ENCODE data around the gene CYB561A3.

The CYB561A3 gene

DNA sequence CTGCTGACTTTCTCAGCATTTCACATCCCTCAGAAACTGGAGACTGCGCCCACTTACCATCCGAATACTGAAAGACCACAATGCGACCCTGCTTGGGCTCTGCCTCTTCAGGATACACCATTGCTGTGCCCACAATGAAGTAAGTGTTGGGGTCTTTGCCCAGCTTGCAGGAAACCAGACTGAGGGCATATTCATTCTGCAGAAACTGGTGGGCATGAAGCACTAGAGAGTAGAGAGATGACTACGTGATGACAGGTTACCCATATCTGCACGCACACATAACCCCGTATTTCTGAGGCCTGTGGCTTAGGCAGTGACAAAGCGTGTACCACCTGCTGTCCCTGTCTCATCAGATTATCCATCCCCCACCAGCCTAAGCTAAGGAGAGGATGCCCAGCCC, 51.9 kb downstream of the CYB561A3 start:
- DNase-seq: no peak

DNA sequence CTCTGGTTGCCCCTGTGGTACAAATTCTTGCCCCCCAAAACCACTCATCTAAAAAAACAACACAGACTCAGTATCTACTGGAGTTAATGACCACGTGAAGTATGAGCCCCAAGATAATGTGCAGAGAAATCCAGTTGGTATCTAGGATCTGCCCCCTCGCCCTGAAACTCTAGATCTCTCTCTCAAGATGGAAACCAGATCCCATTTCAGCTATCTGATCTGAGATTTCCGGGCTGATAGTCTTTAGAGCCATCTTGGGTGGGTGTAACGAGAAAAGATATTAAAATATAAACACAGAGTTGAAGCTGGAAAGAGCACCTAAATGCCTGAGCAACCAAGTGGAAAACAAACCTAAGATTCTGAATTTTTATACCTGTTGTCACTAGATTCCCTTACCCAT, 52.5 kb downstream of the CYB561A3 start:
- DNase-seq: no peak

DNA sequence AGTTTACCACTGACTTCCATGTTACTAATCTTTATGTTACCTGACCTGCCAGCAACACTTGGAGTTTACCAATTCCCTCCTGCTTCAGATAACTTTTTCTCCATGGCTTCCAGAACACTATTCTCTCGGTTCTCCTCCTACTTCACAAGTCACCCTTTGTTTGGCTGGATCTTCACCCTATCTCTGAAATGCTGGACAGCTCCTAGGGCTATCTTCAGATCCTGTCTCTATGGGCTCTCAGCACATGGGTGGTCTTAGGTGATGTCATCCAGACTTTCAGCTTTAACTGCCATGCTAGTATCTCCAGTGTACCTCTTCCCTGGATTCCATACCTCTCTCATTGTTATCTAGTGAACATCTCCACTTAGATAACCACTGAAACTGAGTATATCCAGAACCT, 54.3 kb downstream of the CYB561A3 start:
- no peak for DNase-seq

DNA sequence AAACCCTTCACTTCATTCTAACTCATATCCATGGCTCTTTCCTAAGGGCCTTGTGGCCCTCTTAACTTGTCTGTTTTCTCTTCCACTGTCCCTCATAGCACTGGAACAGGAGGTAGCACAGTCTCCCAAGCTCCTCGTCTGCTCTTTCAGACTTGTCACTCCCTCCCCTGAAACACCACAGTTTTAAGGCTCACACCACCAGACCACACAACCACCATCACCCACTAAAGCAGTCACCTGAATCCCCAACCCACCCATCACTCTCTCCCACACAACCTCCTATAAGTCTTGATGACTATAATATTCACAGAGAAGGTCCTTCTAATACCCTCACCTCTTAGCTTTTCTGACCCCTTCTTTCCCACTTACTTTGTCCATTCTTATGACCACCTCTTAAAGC, 55.5 kb downstream of the CYB561A3 start:
- no peak for DNase-seq

DNA sequence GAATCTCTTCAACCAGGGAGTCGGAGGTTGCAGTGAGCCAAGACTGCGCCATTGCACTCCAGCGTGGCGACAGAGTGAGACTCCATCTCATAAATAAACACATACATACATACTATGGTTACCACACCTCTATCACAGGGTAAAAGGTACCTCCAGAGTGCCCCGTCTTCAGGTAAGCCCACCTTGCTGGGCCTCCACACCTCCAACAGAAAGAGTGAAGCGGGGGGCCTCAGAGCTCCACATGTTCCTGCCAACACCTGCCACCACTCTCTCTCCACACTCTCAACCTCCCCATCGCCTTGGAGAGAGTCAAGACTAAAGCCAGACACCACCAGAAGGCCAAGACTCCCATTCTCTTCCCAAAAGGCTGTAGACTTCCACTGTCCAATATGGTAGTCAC, 56.3 kb downstream of the CYB561A3 start:
- DNase-seq: no peak

DNA sequence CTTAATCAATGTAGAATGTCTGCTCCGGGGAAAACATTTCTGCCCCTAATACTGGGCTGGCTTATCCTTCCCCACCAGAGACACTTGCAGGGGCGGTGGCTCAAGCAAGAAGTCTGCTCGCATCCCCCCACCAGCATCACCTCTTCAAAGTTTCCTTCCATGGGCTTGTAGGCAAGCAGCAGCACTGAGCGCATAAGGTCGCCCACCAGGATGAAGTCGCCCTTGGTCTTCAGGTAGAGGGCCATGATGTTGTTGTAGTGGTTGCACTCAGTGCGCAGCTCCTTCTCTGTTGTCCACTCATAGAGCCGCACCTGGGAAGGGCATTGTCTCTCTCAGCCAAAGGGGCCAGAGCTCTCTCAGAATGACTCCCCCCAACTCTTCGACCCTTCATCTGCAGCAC, 58.0 kb downstream of the CYB561A3 start:
- DNase-seq: no peak

DNA sequence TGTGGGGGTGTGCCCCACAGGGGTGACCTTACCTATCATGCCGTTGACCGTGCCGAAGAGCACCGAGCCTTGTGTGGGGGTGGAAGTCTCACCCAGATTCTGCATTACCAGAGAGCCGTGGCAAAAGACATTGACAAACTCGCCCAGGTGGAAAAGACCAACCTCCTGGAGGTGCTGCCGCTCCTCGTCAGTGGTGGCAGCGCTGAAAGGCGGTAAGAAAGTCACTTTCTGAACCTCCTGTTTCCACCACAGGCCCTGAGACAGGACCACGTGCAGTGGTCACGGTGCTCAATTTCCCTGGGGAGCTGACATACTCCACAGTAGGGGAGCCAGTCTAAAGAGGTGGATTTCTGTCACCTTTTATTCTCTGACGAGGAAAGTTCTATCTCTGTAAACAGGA, 59.1 kb downstream of the CYB561A3 start:
- no peak for DNase-seq
